HUES48 (cell line): ENCODE data around the gene VASP.
"Not testable (repeated sequence)": the region's sequence is repeated elsewhere in the genome, so short reads cannot be mapped to it uniquely, and the experiment has no call there.

ENCODE experiments used
- H3K27ac ChIP-seq: one replicate; pipeline ENCODE4 v1.7.0; 2013; ENCODE audit warnings: low read depth, low read length, inconsistent platforms
- H3K27me3 ChIP-seq: 2 replicates; pipeline ENCODE4 v1.6.1; 2013; ENCODE audit warnings: mild to moderate bottlenecking, low read length; ENCODE audit not compliant: control insufficient read depth, insufficient read depth
- H3K36me3 ChIP-seq: 2 replicates; pipeline ENCODE4 v1.6.1; 2013; ENCODE audit warnings: low read length; ENCODE audit not compliant: control insufficient read depth, insufficient read depth
- H3K4me1 ChIP-seq: 2 replicates; pipeline ENCODE4 v1.6.1; 2013; ENCODE audit warnings: mild to moderate bottlenecking, low read length; ENCODE audit not compliant: control insufficient read depth, insufficient read depth
- H3K4me3 ChIP-seq: 2 replicates; pipeline ENCODE4 v1.5.1; 2013; ENCODE audit warnings: mild to moderate bottlenecking, low read depth, low read length
- H3K9ac ChIP-seq: 2 replicates; pipeline ENCODE4 v1.6.1; 2013; ENCODE audit warnings: mild to moderate bottlenecking, low read depth, low read length, moderate library complexity
- H3K9me3 ChIP-seq: 2 replicates; pipeline ENCODE4 v1.6.1; 2013; ENCODE audit warnings: low read length; ENCODE audit not compliant: control insufficient read depth, insufficient read depth

Gene VASP

GRCh38 chr19:45508861-45509691 lies 1.8 kb downstream of the VASP start:
- Histone ChIP-seq H3K4me3 (peak overlapping the region; percentile 100), H3K27me3 (no peaks in the 10 kb centered on the region), H3K4me1 (peaks cover 11% of the 10 kb centered on the region), H3K27ac (peak overlapping the region; percentile 96), H3K9me3 (no peaks in the 10 kb centered on the region), H3K9ac (peak overlapping the region; percentile 40), H3K36me3 (peaks cover 11% of the 10 kb centered on the region)

- no peaks in the 10 kb centered on the region for H3K9me3 ChIP-seq
- H3K4me1 ChIP-seq, result peaks cover 11% of the 10 kb centered on the region
- peak overlapping the region; percentile 48 for H3K4me3 ChIP-seq
- H3K27me3 ChIP-seq, result no peaks in the 10 kb centered on the region
- H3K36me3 ChIP-seq, result peaks cover 11% of the 10 kb centered on the region
- peak overlapping the region; percentile 96 for H3K27ac ChIP-seq
- H3K9ac ChIP-seq, result peak overlapping the region; percentile 10; the same call in 1 of the 2 replicates
Observed at GRCh38 chr19:45509692-45510015, 2.4 kb downstream of the VASP start.

- not testable (repeated sequence) for H3K9me3 ChIP-seq, H3K27me3 ChIP-seq, H3K27ac ChIP-seq, H3K9ac ChIP-seq, H3K4me3 ChIP-seq
- H3K36me3 ChIP-seq, result peaks cover 11% of the 10 kb centered on the region
- H3K4me1 ChIP-seq, result peaks cover 11% of the 10 kb centered on the region
Observed at GRCh38 chr19:45510352-45510751, 3.1 kb downstream of the VASP start.

GRCh38 chr19:45511074-45511473 lies 3.8 kb downstream of the VASP start:
- Histone ChIP-seq H3K4me3 (no peak overlapping the region), H3K27ac (no peak overlapping the region), H3K4me1 (peaks cover 10% of the 10 kb centered on the region), H3K9ac (no peak overlapping the region), H3K9me3 (no peaks in the 10 kb centered on the region), H3K36me3 (peaks cover 17% of the 10 kb centered on the region), H3K27me3 (no peaks in the 10 kb centered on the region)

DNA sequence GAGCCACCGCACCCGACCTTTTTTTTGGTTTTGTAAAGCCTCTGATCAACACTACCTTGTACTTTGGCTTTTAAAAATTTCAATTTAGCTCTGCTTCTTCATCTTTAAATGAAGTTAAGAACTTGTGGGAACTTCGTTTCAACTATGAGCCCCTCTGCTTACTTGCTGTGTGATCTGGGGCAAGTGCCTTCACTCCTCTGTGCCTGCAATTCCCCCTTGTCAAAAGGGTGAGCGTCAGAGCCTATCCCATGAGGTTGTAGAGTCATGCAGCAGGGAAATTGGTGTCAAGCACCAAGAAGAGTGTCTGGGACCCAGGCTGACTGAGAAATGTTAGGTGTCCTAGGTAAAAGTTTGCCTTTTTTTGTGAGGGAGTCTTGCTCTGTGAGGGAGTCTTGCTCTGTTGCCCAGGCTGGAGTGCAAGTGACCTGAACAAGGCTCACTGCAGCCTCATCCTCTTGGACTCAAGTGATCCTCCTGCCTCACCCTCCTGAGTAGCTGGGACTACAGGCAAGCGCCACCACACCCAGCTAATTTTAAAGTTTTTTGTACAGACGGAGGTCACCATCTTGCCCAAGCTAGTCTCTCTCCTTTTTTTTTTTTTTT lies 5.7 kb downstream of the VASP start:
- Histone ChIP-seq H3K4me1 (peaks cover 8% of the 10 kb centered on the region), H3K36me3 (peaks cover 27% of the 10 kb centered on the region), H3K9ac (no peak overlapping the region), H3K27me3 (no peaks in the 10 kb centered on the region), H3K9me3 (no peaks in the 10 kb centered on the region), H3K4me3 (no peak overlapping the region), H3K27ac (no peak overlapping the region)

DNA sequence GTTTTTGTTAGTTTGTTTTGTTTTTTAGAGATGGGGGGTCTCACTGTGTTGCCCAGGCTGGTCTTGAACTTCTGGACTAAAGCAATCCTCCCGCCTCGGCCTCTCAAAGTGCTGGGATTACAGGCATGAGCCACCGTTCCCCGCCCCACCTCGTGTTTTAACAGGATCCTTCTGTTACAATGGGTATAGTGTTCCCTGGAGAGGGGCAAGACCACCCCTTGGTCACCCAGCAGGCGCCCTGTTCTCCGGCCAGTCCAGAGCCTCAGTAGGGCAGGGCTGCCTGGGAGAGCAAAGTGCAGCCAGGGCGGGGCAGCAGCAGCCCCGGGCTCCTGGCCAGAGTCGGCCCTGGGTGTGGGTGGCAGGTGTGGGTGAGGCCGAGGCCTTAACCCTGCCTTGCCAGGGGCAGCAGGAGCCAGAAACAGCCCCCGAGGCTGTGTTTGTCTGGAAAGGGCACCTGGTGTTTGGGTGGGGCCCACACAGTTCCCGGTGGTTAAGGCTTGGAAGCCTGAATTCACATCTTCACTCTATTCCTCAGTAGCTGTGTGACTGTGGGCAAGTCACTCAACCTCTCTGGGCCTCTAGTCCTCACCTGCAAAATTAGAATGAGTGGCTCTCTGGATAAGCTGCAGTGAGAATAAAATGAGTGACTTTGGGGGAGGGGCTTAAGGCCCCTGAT lies 7.2 kb downstream of the VASP start:
- peaks cover 39% of the 10 kb centered on the region for H3K36me3 ChIP-seq
- no peaks in the 10 kb centered on the region for H3K9me3 ChIP-seq
- H3K4me3 ChIP-seq, result no peak overlapping the region
- no peak overlapping the region for H3K9ac ChIP-seq
- no peak overlapping the region for H3K27ac ChIP-seq
- H3K4me1 ChIP-seq, result peaks cover 6% of the 10 kb centered on the region
- no peaks in the 10 kb centered on the region for H3K27me3 ChIP-seq

- Histone ChIP-seq H3K36me3 (peaks cover 43% of the 10 kb centered on the region), H3K4me3 (no peak overlapping the region), H3K27ac (no peak overlapping the region), H3K9ac (no peak overlapping the region), H3K4me1 (no peaks in the 10 kb centered on the region), H3K9me3 (no peaks in the 10 kb centered on the region), H3K27me3 (no peaks in the 10 kb centered on the region)
Observed at GRCh38 chr19:45515081-45515624, 7.9 kb downstream of the VASP start.

- H3K27ac ChIP-seq, result no peak overlapping the region
- H3K4me1 ChIP-seq, result no peaks in the 10 kb centered on the region
- H3K36me3 ChIP-seq, result peaks cover 45% of the 10 kb centered on the region
- H3K9me3 ChIP-seq, result no peaks in the 10 kb centered on the region
- no peak overlapping the region for H3K9ac ChIP-seq
- H3K27me3 ChIP-seq, result no peaks in the 10 kb centered on the region
- no peak overlapping the region for H3K4me3 ChIP-seq
Observed at GRCh38 chr19:45515807-45516401, 8.6 kb downstream of the VASP start.

DNA sequence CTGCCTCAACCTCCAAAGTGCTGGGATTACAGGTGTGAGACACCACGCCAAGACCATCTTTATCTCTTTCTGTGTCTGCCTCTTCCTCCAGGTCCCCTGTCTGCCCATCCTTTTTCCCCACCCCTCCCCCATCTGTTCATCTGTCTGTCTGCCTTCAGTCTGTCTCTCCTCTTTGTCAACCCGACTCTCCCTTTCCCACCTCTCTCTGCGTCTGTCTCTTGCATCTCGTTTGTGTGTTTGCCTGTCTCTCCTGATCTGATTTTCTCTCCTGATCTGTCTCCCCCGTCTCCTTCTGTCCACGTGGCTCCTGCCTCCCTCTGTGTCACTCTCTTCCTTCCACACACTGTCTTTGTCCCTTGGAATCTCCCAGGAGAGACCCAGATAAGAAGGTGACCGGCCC lies 10.0 kb downstream of the VASP start:
- H3K27me3 ChIP-seq, result no peaks in the 10 kb centered on the region
- no peaks in the 10 kb centered on the region for H3K9me3 ChIP-seq
- H3K9ac ChIP-seq, result no peak overlapping the region
- no peak overlapping the region for H3K27ac ChIP-seq
- peaks cover 51% of the 10 kb centered on the region for H3K36me3 ChIP-seq
- no peak overlapping the region for H3K4me3 ChIP-seq
- H3K4me1 ChIP-seq, result no peaks in the 10 kb centered on the region

GRCh38 chr19:45517641-45518468 lies 10.6 kb downstream of the VASP start:
- Histone ChIP-seq H3K9me3 (no peaks in the 10 kb centered on the region), H3K27ac (no peak overlapping the region), H3K4me1 (no peaks in the 10 kb centered on the region), H3K4me3 (no peak overlapping the region), H3K36me3 (peaks cover 54% of the 10 kb centered on the region), H3K27me3 (no peaks in the 10 kb centered on the region), H3K9ac (no peak overlapping the region)
